Measurements from ENCODE around the gene CDH1. TPM values are rescaled to one million over a fixed set of nuclear protein-coding genes. Genes with fewer than 3 reads are reported as not detected.
A peak's percentile ranks its signal among the peaks of the same experiment; 100 is the strongest.

Gene CDH1
- total and polyA plus RNA-seq, 3 experiments from 2014 or later = 0.18 to 0.94 (median 0.37) TPM

GRCh38 chr16:68734782-68735181, 2.3 kb upstream of the CDH1 start:
- DNase-seq = no peak
- POLR2A ChIA-PET = no interaction called here
- no peaks in the 10 kb centered on the region for H3K9me3 ChIP-seq (ENCODE audit: low read length)
- no peak overlapping the region for H3K4me3 ChIP-seq (ENCODE audit: low read length)
- H3K4me1 ChIP-seq (ENCODE audit: insufficient read depth, low read length) = no peaks in the 10 kb centered on the region
- Mint-ChIP-seq H3K27me3 (peaks cover 36 to 45% of the 10 kb centered on the region in 2 donors), H3K36me3 (peaks cover 0 to 2% (median 0%) of the 10 kb centered on the region in 3 donors), H3K4me3 (no peak overlapping the region), H3K9me3 (no peaks in the 10 kb centered on the region), H3K4me1 (peaks cover 5 to 11% (median 5%) of the 10 kb centered on the region in 3 donors), H3K27ac (no peak overlapping the region)
- H3K27ac ChIP-seq (ENCODE audit: low read depth, low read length) = no peak overlapping the region
- no peaks in the 10 kb centered on the region for H3K27me3 ChIP-seq (ENCODE audit: insufficient read depth, low read length, poor library complexity, severe bottlenecking)
- no peaks in the 10 kb centered on the region for H3K36me3 ChIP-seq (ENCODE audit: insufficient read depth, low read length)
- CTCF ChIA-PET = interaction anchor here (1.3 kb wide), 1 partner anchor 21 kb away, joined by 3 read pairs; no protein-coding TSS in a partner anchor

GRCh38 chr16:68736561-68736960, 531 bp upstream of the CDH1 start:
- ChIA-PET POLR2A (no interaction called here), CTCF (no interaction called here)
- H3K27me3 ChIP-seq (ENCODE audit: insufficient read depth, low read length, poor library complexity, severe bottlenecking) = no peaks in the 10 kb centered on the region
- H3K36me3 Mint-ChIP-seq = peaks cover 0 to 2% (median 0%) of the 10 kb centered on the region in 3 donors
- H3K4me1 Mint-ChIP-seq = peaks cover 5 to 14% (median 5%) of the 10 kb centered on the region in 3 donors
- no peaks in the 10 kb centered on the region for H3K4me1 ChIP-seq (ENCODE audit: insufficient read depth, low read length)
- H3K4me3 Mint-ChIP-seq = peak overlapping the region in 6 of 7 donors; percentile 13 to 84 (median 63)
- peaks cover 38 to 54% of the 10 kb centered on the region in 2 donors for H3K27me3 Mint-ChIP-seq
- peak overlapping the region in 1 of 8 donors; percentile 59 for H3K27ac Mint-ChIP-seq
- no peaks in the 10 kb centered on the region for H3K9me3 ChIP-seq (ENCODE audit: low read length)
- H3K4me3 ChIP-seq (ENCODE audit: low read length) = no peak overlapping the region
- no peak overlapping the region for H3K27ac ChIP-seq (ENCODE audit: low read depth, low read length)
- no peak for DNase-seq
- H3K9me3 Mint-ChIP-seq = no peaks in the 10 kb centered on the region
- no peaks in the 10 kb centered on the region for H3K36me3 ChIP-seq (ENCODE audit: insufficient read depth, low read length)

GRCh38 chr16:68737730-68738629, 888 bp downstream of the CDH1 start:
- H3K4me3 Mint-ChIP-seq = peak overlapping the region in 4 of 7 donors; percentile 41 to 73 (median 58)

GRCh38 chr16:68739964-68740627, 3.0 kb downstream of the CDH1 start:
- Histone ChIP-seq H3K27me3 (ENCODE audit: insufficient read depth, low read length, poor library complexity, severe bottlenecking) (no peaks in the 10 kb centered on the region), H3K36me3 (ENCODE audit: insufficient read depth, low read length) (no peaks in the 10 kb centered on the region), H3K4me1 (ENCODE audit: insufficient read depth, low read length) (no peaks in the 10 kb centered on the region), H3K27ac (ENCODE audit: low read depth, low read length) (peak overlapping the region; percentile 24), H3K4me3 (ENCODE audit: low read length) (no peak overlapping the region), H3K9me3 (ENCODE audit: low read length) (no peaks in the 10 kb centered on the region)
- ChIA-PET CTCF (no interaction called here), POLR2A (no interaction called here)
- Mint-ChIP-seq H3K4me1 (peaks cover 5 to 14% (median 5%) of the 10 kb centered on the region in 3 donors), H3K9me3 (no peaks in the 10 kb centered on the region), H3K36me3 (peaks cover 0 to 2% (median 0%) of the 10 kb centered on the region in 3 donors), H3K27ac (peak overlapping the region in 2 of 8 donors; percentile 5 to 6), H3K4me3 (peak overlapping the region in 1 of 7 donors; percentile 5), H3K27me3 (peaks cover 18 to 39% of the 10 kb centered on the region in 2 donors)
- DNase-seq = no peak

More at GRCh38 chr16:68737730-68738629, 888 bp downstream of the CDH1 start:
- H3K36me3 ChIP-seq (ENCODE audit: insufficient read depth, low read length) = no peaks in the 10 kb centered on the region
- no peak for DNase-seq
- Mint-ChIP-seq H3K9me3 (no peaks in the 10 kb centered on the region), H3K27me3 (peaks cover 34 to 43% of the 10 kb centered on the region in 2 donors), H3K36me3 (peaks cover 0 to 2% (median 0%) of the 10 kb centered on the region in 3 donors), H3K27ac (peak overlapping the region in 1 of 8 donors; percentile 70), H3K4me1 (peaks cover 5 to 14% (median 5%) of the 10 kb centered on the region in 3 donors)
- H3K27me3 ChIP-seq (ENCODE audit: insufficient read depth, low read length, poor library complexity, severe bottlenecking) = no peaks in the 10 kb centered on the region
- no peaks in the 10 kb centered on the region for H3K4me1 ChIP-seq (ENCODE audit: insufficient read depth, low read length)
- no peak overlapping the region for H3K4me3 ChIP-seq (ENCODE audit: low read length)
- ChIA-PET POLR2A (no interaction called here), CTCF (no interaction called here)
- H3K27ac ChIP-seq (ENCODE audit: low read depth, low read length) = no peak overlapping the region
- no peaks in the 10 kb centered on the region for H3K9me3 ChIP-seq (ENCODE audit: low read length)

GRCh38 chr16:68740628-68741346, 3.7 kb downstream of the CDH1 start:
- Histone ChIP-seq H3K36me3 (ENCODE audit: insufficient read depth, low read length) (no peaks in the 10 kb centered on the region), H3K27me3 (ENCODE audit: insufficient read depth, low read length, poor library complexity, severe bottlenecking) (no peaks in the 10 kb centered on the region), H3K27ac (ENCODE audit: low read depth, low read length) (peak overlapping the region; percentile 24), H3K4me3 (ENCODE audit: low read length) (no peak overlapping the region), H3K9me3 (ENCODE audit: low read length) (no peaks in the 10 kb centered on the region), H3K4me1 (ENCODE audit: insufficient read depth, low read length) (no peaks in the 10 kb centered on the region)
- ChIA-PET CTCF (no interaction called here), POLR2A (no interaction called here)
- peaks cover 0 to 2% (median 0%) of the 10 kb centered on the region in 3 donors for H3K36me3 Mint-ChIP-seq
- no peak overlapping the region for H3K27ac Mint-ChIP-seq
- H3K27me3 Mint-ChIP-seq = peaks cover 18 to 37% of the 10 kb centered on the region in 2 donors
- H3K4me3 Mint-ChIP-seq = no peak overlapping the region
- H3K9me3 Mint-ChIP-seq = no peaks in the 10 kb centered on the region
- no peak for DNase-seq
- peaks cover 5 to 14% (median 5%) of the 10 kb centered on the region in 3 donors for H3K4me1 Mint-ChIP-seq

GRCh38 chr16:68743664-68744063, 6.6 kb downstream of the CDH1 start:
- DNase-seq = no peak
- H3K27me3 Mint-ChIP-seq = peaks cover 5 to 17% of the 10 kb centered on the region in 2 donors
- CTCF ChIA-PET = no interaction called here
- Histone ChIP-seq H3K4me3 (ENCODE audit: low read length) (no peak overlapping the region), H3K4me1 (ENCODE audit: insufficient read depth, low read length) (no peaks in the 10 kb centered on the region), H3K36me3 (ENCODE audit: insufficient read depth, low read length) (no peaks in the 10 kb centered on the region), H3K27me3 (ENCODE audit: insufficient read depth, low read length, poor library complexity, severe bottlenecking) (no peaks in the 10 kb centered on the region), H3K27ac (ENCODE audit: low read depth, low read length) (no peak overlapping the region), H3K9me3 (ENCODE audit: low read length) (no peaks in the 10 kb centered on the region)
- peaks cover 0 to 2% (median 0%) of the 10 kb centered on the region in 3 donors for H3K4me1 Mint-ChIP-seq
- peaks cover 0 to under 1% (median 0%) of the 10 kb centered on the region in 3 donors for H3K36me3 Mint-ChIP-seq
- no peaks in the 10 kb centered on the region for H3K9me3 Mint-ChIP-seq
- H3K27ac Mint-ChIP-seq = no peak overlapping the region
- no peak overlapping the region for H3K4me3 Mint-ChIP-seq
- POLR2A ChIA-PET = no interaction called here

GRCh38 chr16:68744744-68745280, 7.7 kb downstream of the CDH1 start:
- no peak for DNase-seq
- ChIA-PET POLR2A (no interaction called here), CTCF (no interaction called here)
- Mint-ChIP-seq H3K27ac (peak overlapping the region in 1 of 8 donors; percentile 17), H3K4me3 (no peak overlapping the region), H3K36me3 (no peaks in the 10 kb centered on the region), H3K9me3 (no peaks in the 10 kb centered on the region), H3K4me1 (peaks cover 0 to 2% (median 0%) of the 10 kb centered on the region in 3 donors), H3K27me3 (peaks cover 5 to 16% of the 10 kb centered on the region in 2 donors)
- Histone ChIP-seq H3K9me3 (ENCODE audit: low read length) (no peaks in the 10 kb centered on the region), H3K4me3 (ENCODE audit: low read length) (no peak overlapping the region), H3K36me3 (ENCODE audit: insufficient read depth, low read length) (no peaks in the 10 kb centered on the region), H3K27ac (ENCODE audit: low read depth, low read length) (no peak overlapping the region), H3K4me1 (ENCODE audit: insufficient read depth, low read length) (no peaks in the 10 kb centered on the region), H3K27me3 (ENCODE audit: insufficient read depth, low read length, poor library complexity, severe bottlenecking) (no peaks in the 10 kb centered on the region)
